Skeletal muscle tissue (tissue), 4 donors: ENCODE results near the gene SH2D7. TPM values are rescaled to one million over a fixed set of nuclear protein-coding genes. Genes with fewer than 3 reads are reported as not detected.

ENCODE experiments used
- H3K27ac ChIP-seq: one replicate; pipeline ENCODE4 v1.7.0; 2013; ENCODE audit warnings: mild to moderate bottlenecking, low read depth, low read length, inconsistent platforms
- H3K27me3 ChIP-seq, 3 donors: one replicate each; pipeline ENCODE4 v1.7.0; 2013; ENCODE audit warnings: low read length in 3 of 3; ENCODE audit not compliant: control insufficient read depth in 3 of 3, insufficient read depth in 3 of 3
- H3K36me3 ChIP-seq, 3 donors: one replicate each; pipeline ENCODE4 v1.7.0; 2013; ENCODE audit warnings: low read length in 3 of 3; ENCODE audit not compliant: control insufficient read depth in 3 of 3, insufficient read depth in 3 of 3
- H3K4me1 ChIP-seq, 3 donors: one replicate each; pipeline ENCODE4 v1.7.0; 2013; ENCODE audit warnings: low read length in 3 of 3, mild to moderate bottlenecking in 3 of 3; ENCODE audit not compliant: control insufficient read depth in 3 of 3, insufficient read depth in 3 of 3
- H3K4me3 ChIP-seq, 3 donors: one replicate each; pipeline ENCODE4 v1.7.0; 2013; ENCODE audit warnings: low read length in 3 of 3
- H3K9ac ChIP-seq, 3 donors: one replicate each; pipeline ENCODE4 v1.7.0; 2013; ENCODE audit warnings: low read length in 3 of 3, mild to moderate bottlenecking in 3 of 3, moderate library complexity in 2 of 3, low read depth in 1 of 3
- H3K9me3 ChIP-seq, 3 donors: one replicate each; pipeline ENCODE4 v1.7.0; 2013; ENCODE audit warnings: low read length in 3 of 3; ENCODE audit not compliant: control insufficient read depth in 3 of 3
- total RNA-seq: library from RNA; depleted of rRNA; stranded (reverse); fragments of >200 nt; gene quantifications from one replicate; pipeline ENCODE4 v1.2.3, GENCODE V29; 2014
- donor health status: Osteomylitis.

SH2D7 gene
- total RNA-seq, 1 donor from 2014 or later = not detected

GRCh38 chr15:78102211-78102610 lies 9.8 kb downstream of the SH2D7 start:
- Histone ChIP-seq H3K9me3 (no peaks in the 10 kb centered on the region), H3K4me3 (no peak overlapping the region), H3K36me3 (no peaks in the 10 kb centered on the region), H3K27me3 (peaks cover 0 to 3% (median 0%) of the 10 kb centered on the region in 3 donors), H3K4me1 (peaks cover 0 to 9% (median 4%) of the 10 kb centered on the region in 3 donors), H3K9ac (no peak overlapping the region), H3K27ac (no peak overlapping the region)

DNA sequence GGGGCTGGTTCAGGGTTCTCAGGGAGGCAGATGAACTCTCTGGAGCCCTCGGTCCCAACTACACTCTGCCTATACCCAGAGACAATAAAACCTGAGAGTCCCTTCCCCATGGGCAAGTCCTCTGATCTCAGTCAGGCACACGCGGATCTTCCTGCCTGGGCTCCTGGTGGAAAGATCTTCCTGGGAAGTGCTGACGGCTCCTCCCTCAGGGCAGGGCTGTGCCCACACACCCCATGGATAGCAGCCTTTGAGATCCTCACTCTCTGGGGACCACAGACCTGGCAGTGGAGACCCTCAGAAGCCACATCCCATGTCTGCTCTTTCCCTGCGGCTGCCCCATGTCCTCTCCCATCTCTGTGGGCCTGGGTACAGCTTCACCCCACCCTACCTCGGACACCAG lies 10.4 kb downstream of the SH2D7 start:
- no peak overlapping the region for H3K27ac ChIP-seq
- H3K36me3 ChIP-seq = no peaks in the 10 kb centered on the region
- no peak overlapping the region for H3K4me3 ChIP-seq
- H3K9ac ChIP-seq = no peak overlapping the region
- no peaks in the 10 kb centered on the region for H3K9me3 ChIP-seq
- peaks cover 0 to 9% (median 4%) of the 10 kb centered on the region in 3 donors for H3K4me1 ChIP-seq
- H3K27me3 ChIP-seq = peaks cover 0 to 3% (median 0%) of the 10 kb centered on the region in 3 donors

DNA sequence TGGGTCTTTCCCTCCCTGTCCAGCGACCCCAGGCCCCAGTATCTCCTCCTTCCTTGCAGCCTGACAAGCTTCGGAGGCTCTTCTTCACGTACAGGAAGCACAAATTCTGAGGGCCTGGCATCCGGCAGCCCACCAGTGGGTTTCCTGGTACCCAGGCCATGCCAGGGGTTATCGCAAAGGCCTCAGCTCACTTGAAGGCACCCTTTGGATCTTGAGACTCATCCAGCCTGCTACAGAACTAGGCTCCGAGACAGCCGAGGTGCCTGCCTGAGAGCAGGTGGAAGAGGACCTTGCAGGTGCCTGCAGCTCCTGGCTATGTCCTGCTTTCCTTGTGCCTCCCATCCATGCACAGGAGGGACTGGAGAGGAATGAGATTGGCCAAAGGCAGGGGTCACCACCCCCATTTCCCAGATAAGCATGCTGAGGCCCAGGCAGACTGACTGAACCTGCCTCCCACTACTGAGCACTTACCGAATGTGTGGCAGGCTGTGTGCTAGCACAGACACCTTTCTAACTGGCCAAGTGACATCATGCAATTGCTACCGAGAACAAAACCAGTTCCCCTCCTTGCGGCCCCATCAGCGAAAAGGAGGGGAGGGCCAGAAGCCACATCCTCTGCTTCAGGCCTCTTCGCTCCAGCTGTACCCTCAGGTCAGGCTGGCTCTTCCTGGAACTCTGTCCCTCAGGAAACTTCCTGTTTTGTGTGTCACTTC lies 11.2 kb downstream of the SH2D7 start:
- no peak overlapping the region for H3K4me3 ChIP-seq
- no peak overlapping the region for H3K9ac ChIP-seq
- peaks cover 0 to 9% (median 4%) of the 10 kb centered on the region in 3 donors for H3K4me1 ChIP-seq
- no peak overlapping the region for H3K27ac ChIP-seq
- H3K36me3 ChIP-seq = no peaks in the 10 kb centered on the region
- peaks cover 0 to under 1% (median 0%) of the 10 kb centered on the region in 3 donors for H3K27me3 ChIP-seq
- H3K9me3 ChIP-seq = no peaks in the 10 kb centered on the region

- H3K9me3 ChIP-seq = no peaks in the 10 kb centered on the region
- no peaks in the 10 kb centered on the region for H3K36me3 ChIP-seq
- peaks cover 0 to 9% (median 4%) of the 10 kb centered on the region in 3 donors for H3K4me1 ChIP-seq
- no peak overlapping the region for H3K9ac ChIP-seq
- H3K27me3 ChIP-seq = no peaks in the 10 kb centered on the region
- H3K27ac ChIP-seq = no peak overlapping the region
- no peak overlapping the region for H3K4me3 ChIP-seq
These were observed 11.7 kb downstream of the SH2D7 start for GRCh38 chr15:78104119-78104479.

DNA sequence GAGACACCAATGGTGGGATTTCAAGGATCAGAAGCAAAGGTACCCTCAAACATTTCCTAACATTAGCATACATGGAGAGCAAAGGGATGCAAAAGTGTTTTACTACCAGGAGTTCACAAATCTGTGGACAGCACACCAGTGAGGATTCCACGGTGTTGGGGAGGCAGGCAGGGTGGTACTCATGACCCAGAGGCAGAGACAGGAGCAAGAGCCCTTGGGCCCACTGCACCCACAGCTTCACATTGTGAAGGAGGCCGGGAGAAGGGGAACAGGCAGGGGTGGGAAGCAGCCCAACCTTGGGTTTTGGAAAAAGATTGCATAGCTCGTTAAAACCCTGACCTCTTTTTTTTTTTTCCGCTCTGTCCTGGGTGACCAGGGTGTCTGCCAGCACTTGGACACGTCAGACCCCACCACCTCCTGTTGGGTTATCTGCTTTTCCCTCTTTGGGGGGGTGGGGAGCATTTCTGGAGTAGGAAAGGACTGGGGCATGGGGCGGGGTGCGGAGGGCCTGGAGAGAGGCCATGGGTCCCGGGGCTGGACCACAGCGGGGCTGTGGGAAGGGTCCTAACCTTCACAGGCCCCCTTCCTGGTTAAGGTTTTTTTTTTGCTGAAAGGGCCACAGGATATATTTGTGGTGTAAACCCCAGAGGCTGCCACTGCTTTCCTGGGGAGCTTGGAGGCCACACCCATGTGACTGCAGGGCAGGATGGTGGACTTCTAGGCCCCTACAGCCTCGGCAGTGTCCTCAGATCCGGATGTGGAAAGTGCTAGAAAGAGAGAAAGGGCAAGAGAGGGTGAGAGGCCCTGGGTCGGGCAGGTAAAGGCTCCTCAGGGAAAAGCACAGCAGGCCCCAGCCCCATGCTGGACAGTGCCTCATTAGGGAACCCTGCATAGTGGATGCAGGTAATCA lies 12.5 kb downstream of the SH2D7 start:
- no peak overlapping the region for H3K9ac ChIP-seq

GRCh38 chr15:78105476-78106241 lies 13.3 kb downstream of the SH2D7 start:
- no peaks in the 10 kb centered on the region for H3K9me3 ChIP-seq
- H3K9ac ChIP-seq = no peak overlapping the region
- no peak overlapping the region for H3K27ac ChIP-seq
- peaks cover 0 to 9% (median 4%) of the 10 kb centered on the region in 3 donors for H3K4me1 ChIP-seq
- no peaks in the 10 kb centered on the region for H3K36me3 ChIP-seq
- no peak overlapping the region for H3K4me3 ChIP-seq
- H3K27me3 ChIP-seq = no peaks in the 10 kb centered on the region

More for the DNA sequence above, 12.5 kb downstream of the SH2D7 start:
- Histone ChIP-seq H3K9me3 (no peaks in the 10 kb centered on the region), H3K4me3 (no peak overlapping the region), H3K36me3 (no peaks in the 10 kb centered on the region), H3K27ac (no peak overlapping the region), H3K4me1 (peaks cover 0 to 9% (median 4%) of the 10 kb centered on the region in 3 donors), H3K27me3 (no peaks in the 10 kb centered on the region)

DNA sequence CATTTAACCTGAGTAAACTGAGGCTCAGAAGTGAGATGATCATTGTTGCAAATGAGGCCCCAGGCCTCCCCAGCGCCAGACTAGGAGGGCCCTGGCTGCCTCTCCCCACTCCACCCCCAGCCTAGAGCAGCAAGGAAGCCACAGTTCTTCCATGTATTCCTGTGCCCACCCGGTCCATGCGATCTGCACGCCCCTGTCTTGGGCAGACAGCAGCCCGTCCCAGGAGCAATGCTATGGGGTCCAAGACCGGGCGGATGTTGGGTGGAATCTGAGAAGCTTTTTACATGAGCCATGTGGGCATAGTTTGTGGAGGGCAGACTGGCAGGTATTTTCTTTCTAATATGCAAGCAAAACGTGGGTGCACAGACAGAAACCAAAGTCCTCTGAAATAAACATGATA lies 15.1 kb downstream of the SH2D7 start:
- Histone ChIP-seq H3K4me1 (peaks cover 0 to 9% (median 4%) of the 10 kb centered on the region in 3 donors), H3K4me3 (no peak overlapping the region), H3K36me3 (no peaks in the 10 kb centered on the region), H3K27me3 (no peaks in the 10 kb centered on the region), H3K9ac (no peak overlapping the region), H3K9me3 (no peaks in the 10 kb centered on the region), H3K27ac (no peak overlapping the region)

DNA sequence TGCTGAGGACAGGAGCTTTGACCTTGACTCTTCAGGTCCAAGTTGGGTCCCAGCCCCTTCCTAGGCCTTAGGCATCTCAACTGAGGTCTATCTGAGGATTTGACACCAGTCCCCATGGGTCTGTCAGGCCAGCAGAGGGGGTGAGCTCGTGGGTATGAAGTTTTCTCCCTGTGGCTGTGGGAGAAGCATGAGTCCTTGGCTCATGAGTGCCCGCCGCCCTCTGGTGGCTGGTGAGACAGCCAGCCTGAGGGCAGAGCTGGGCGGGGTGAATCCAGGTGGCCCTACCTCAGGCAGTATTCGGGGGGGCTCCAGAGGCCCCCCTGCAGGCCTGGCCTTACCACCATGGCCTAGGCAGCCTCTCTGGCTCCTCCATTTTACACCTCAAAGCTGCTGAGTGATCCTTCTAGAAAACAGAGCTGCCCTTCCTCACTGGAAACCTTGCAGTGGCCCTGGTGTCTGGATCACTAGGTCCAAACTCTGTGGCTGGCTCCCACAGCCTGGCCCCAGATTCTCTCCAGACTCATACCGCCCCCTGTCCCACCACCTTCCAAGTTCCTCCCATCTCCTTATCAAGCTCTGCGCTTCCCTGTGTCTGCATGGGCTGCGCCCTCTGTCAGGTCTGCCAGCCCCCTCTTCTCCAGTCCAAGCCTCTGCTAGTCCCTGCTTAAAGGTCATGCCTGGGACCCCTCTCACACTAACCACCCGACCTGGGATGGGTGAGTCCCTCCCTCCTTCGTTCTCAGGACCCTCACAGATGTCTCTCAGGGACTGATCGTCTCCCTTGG lies 16.1 kb downstream of the SH2D7 start:
- Histone ChIP-seq H3K36me3 (no peaks in the 10 kb centered on the region), H3K27me3 (no peaks in the 10 kb centered on the region), H3K9ac (no peak overlapping the region), H3K4me1 (peaks cover 0 to 4% (median under 1%) of the 10 kb centered on the region in 3 donors), H3K27ac (no peak overlapping the region), H3K9me3 (no peaks in the 10 kb centered on the region), H3K4me3 (no peak overlapping the region)

DNA sequence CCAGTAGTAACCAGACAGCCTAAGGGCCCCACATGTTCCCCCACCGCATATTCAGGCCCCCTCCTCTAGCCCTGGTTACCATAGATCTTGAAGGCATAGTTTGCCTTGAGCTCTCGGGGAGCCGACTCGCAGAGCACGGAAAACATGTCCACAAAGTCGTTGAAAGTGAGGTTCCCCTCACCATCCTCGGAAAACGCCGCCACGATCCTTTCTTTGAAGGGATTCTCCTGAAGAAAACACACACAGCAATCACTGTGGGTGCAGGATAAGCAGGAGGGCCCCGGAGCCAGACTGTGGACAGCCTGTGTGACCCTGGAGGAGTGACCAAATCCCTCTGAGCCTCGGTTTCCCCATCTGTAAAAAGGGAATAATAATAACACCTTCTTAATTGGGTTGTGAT lies 16.8 kb downstream of the SH2D7 start:
- Histone ChIP-seq H3K36me3 (no peaks in the 10 kb centered on the region), H3K27me3 (no peaks in the 10 kb centered on the region), H3K9ac (no peak overlapping the region), H3K4me1 (no peaks in the 10 kb centered on the region), H3K27ac (no peak overlapping the region), H3K9me3 (no peaks in the 10 kb centered on the region), H3K4me3 (no peak overlapping the region)
